ENCODE results near the gene ELP5. TPM values are rescaled to one million over a fixed set of nuclear protein-coding genes. Genes with fewer than 3 reads are reported as not detected.
A peak's percentile ranks its signal among the peaks of the same experiment; 100 is the strongest.

The ELP5 gene
- total and polyA plus RNA-seq, 2 donors from 2014 or later = 41.9 to 110 TPM

GRCh38 chr17:7215136-7215638 is 36.8 kb upstream of the ELP5 start:
- peak in 1 of 5 donors; percentile 69 for DNase-seq
- peak overlapping the region; percentile 46 to 84 (median 57) for H3K4me3 ChIP-seq (ENCODE audit: low read length in 3 of 3)

GRCh38 chr17:7215652-7216180 is 36.3 kb upstream of the ELP5 start:
- Histone ChIP-seq H3K36me3 (ENCODE audit: control insufficient read depth in 2 of 3, insufficient read depth in 3 of 3, low read length in 3 of 3) (no peaks in the 10 kb centered on the region), H3K27ac (ENCODE audit: low read depth in 2 of 2, low read length in 2 of 2) (peak overlapping the region; percentile 43 to 63), H3K4me1 (ENCODE audit: control insufficient read depth in 2 of 3, insufficient read depth in 2 of 3, low read depth in 1 of 3, low read length in 3 of 3) (peaks cover 7 to 31% (median 31%) of the 10 kb centered on the region in 3 donors), H3K9ac (ENCODE audit: low read length in 3 of 3) (peak overlapping the region in 1 of 3 donors; percentile 34), H3K27me3 (ENCODE audit: control insufficient read depth, insufficient read depth, low read length) (no peaks in the 10 kb centered on the region), H3K4me3 (ENCODE audit: low read length in 3 of 3) (peak overlapping the region in 1 of 3 donors; percentile 57), H3K9me3 (ENCODE audit: control insufficient read depth in 2 of 3, insufficient read depth in 1 of 3, low read length in 3 of 3) (no peaks in the 10 kb centered on the region)
- no peak for FAIRE-seq
- intact Hi-C loops (cut with DNase I) = no loop called here
- DNase-seq = peak in 3 of 5 donors; percentile 55 to 75 (median 73)
- TF ChIP-seq CTCF (IDR thresholded peaks at IDR 0.05; ENCODE audit: borderline replicate concordance, extremely low read depth, insufficient read depth) = no peak

More at GRCh38 chr17:7215136-7215638, 36.8 kb upstream of the ELP5 start:
- TF ChIP-seq CTCF (IDR thresholded peaks at IDR 0.05; ENCODE audit: borderline replicate concordance, extremely low read depth, insufficient read depth) = no peak
- intact Hi-C loops (cut with DNase I) = no loop called here
- peak overlapping the region in 1 of 2 donors; percentile 84 for H3K27ac ChIP-seq (ENCODE audit: low read depth in 2 of 2, low read length in 2 of 2)
- H3K4me1 ChIP-seq (ENCODE audit: control insufficient read depth in 2 of 3, insufficient read depth in 2 of 3, low read depth in 1 of 3, low read length in 3 of 3) = peaks cover 7 to 27% (median 26%) of the 10 kb centered on the region in 3 donors
- no peaks in the 10 kb centered on the region for H3K36me3 ChIP-seq (ENCODE audit: control insufficient read depth in 2 of 3, insufficient read depth in 3 of 3, low read length in 3 of 3)
- no peaks in the 10 kb centered on the region for H3K9me3 ChIP-seq (ENCODE audit: control insufficient read depth in 2 of 3, insufficient read depth in 1 of 3, low read length in 3 of 3)
- H3K9ac ChIP-seq (ENCODE audit: low read length in 3 of 3) = no peak overlapping the region
- no peak for FAIRE-seq
- no peaks in the 10 kb centered on the region for H3K27me3 ChIP-seq (ENCODE audit: control insufficient read depth, insufficient read depth, low read length)

- H3K4me1 ChIP-seq (ENCODE audit: control insufficient read depth in 2 of 3, insufficient read depth in 2 of 3, low read depth in 1 of 3, low read length in 3 of 3) = peaks cover 7 to 39% (median 38%) of the 10 kb centered on the region in 3 donors
- intact Hi-C loops (cut with DNase I) = no loop called here
- FAIRE-seq = no peak
- H3K36me3 ChIP-seq (ENCODE audit: control insufficient read depth in 2 of 3, insufficient read depth in 3 of 3, low read length in 3 of 3) = peaks cover 0 to 7% (median 4%) of the 10 kb centered on the region in 3 donors
- H3K4me3 ChIP-seq (ENCODE audit: low read length in 3 of 3) = peak overlapping the region in 2 of 3 donors; percentile 8 to 32
- H3K27me3 ChIP-seq (ENCODE audit: control insufficient read depth, insufficient read depth, low read length) = no peaks in the 10 kb centered on the region
- H3K9me3 ChIP-seq (ENCODE audit: control insufficient read depth in 2 of 3, insufficient read depth in 1 of 3, low read length in 3 of 3) = no peaks in the 10 kb centered on the region
- peak in 1 of 5 donors; percentile 67 for DNase-seq
- H3K9ac ChIP-seq (ENCODE audit: low read length in 3 of 3) = peak overlapping the region in 2 of 3 donors; percentile 10 to 34
- H3K27ac ChIP-seq (ENCODE audit: low read depth in 2 of 2, low read length in 2 of 2) = peak overlapping the region; percentile 43 to 75
- TF ChIP-seq CTCF (IDR thresholded peaks at IDR 0.05; ENCODE audit: borderline replicate concordance, extremely low read depth, insufficient read depth) = no peak
Observed at GRCh38 chr17:7216242-7217112, 35.5 kb upstream of the ELP5 start.
